Left ventricle myocardium superior (tissue), 1 donor: ENCODE results near the gene SMR3B. TPM values are rescaled to one million over a fixed set of nuclear protein-coding genes. Genes with fewer than 3 reads are reported as not detected.

Experiments used
- ATAC-seq: fragments of 200-7000 bp; cut with Tn5 transposase; one replicate; pipeline ENCODE4 v1.9.1; 2020; ENCODE audit warnings: mild to moderate bottlenecking, moderate library complexity
- DNase-seq: peaks from one replicate; pipeline ENCODE4 v3.0.0-alpha.2; 2020
- intact Hi-C: fragments of 100-400 bp; cut with micrococcal nuclease; formaldehyde crosslinking; loops from one replicate; pipeline ENCODE4 v1.11.0; 2022
- long read RNA-seq: library from polyadenylated mRNA; unstranded; transcript quantifications from one replicate; pipeline ENCODE4 v2.0.0, GENCODE V29; 2021
- total RNA-seq: library from RNA; stranded (reverse); fragmentation: NEBNext Ultra II Directional; extraction: Animal tissue kit (Norgen Biotek cat#: 25700); gene quantifications from one replicate; pipeline ENCODE4 v1.2.1, GENCODE V29; 2021
- donor health status: DM: no; HTN: yes; CAD: no; lungs with severe emphysema.

The SMR3B gene
- total RNA-seq, result not detected
- long read RNA-seq, result 0 reads

DNA sequence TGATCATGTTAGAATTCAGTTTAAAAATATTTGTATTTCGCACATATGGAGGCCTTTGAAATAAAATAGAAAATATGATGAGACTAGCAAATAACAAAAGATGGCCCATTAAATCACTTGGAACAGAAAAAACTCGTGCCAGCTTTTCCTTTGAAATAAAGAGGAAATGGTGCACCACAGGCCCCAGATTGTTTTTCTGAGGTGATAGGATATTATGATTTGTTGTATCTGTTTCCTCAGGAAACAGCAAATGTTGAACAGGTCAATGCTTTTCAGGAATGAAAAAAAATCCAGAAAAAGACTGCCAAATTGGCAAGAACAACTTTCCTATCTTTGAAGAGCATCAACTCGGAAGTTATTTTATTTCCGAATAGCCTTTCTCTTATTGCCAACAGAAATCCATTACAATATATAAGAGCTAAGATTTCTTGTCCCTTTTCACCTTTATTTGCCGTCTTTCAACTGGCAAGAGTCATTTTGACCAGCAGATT lies at the start of gene SMR3B:
Gene SMR3B (plus strand): TSS at position 441 of the 491 bp plus-strand sequence. CDS start 1,380 bp downstream, outside the sequence.
- intact Hi-C loops, result no loop called here
- ATAC-seq (no peak), DNase-seq (no peak)

DNA sequence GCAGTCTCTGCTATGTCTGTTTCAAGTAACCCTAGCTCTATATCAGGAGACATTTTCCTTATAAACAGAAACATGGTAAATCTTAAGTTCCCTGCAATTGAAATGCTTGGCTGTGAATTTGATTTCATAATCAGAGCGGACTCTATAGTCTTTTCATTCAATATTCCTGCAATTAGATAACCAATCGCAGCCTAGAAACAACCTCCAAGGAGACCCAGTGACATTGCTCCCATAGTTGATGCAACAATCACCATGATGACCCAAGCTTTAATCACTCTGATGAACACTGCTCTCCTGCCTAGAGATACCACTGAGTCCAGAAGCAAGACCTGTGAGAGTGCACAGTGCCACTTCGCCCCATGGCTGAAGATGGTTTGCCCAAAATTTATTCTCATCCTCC lies 48.2 kb upstream of the SMR3B start, which contains the start of gene CABS1:
Gene CABS1 (plus strand): TSS at position 301 of the 400 bp plus-strand sequence. CDS start 59 bp downstream, at position 360.
- intact Hi-C loops, result no loop called here
- ATAC-seq (no peak), DNase-seq (no peak)

DNA sequence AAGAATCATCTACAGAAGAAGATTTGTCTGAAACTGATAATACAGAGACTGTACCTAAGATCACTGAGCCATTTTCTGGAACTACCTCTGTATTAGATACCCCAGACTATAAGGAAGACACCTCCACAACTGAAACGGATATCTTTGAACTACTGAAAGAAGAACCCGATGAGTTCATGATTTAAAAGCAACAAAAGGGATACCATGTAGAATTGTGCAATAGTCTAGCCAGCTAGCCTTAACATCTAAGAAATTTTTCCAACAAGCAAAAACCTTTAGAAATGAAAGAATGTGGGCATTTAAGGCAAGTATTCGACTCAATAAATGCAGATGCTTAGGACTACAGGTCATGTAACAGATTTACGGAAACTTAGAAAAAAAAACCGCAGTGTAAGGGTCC lies 46.9 kb upstream of the SMR3B start:
- DNase-seq (no peak), ATAC-seq (no peak)
- intact Hi-C loops, result no loop called here

DNA sequence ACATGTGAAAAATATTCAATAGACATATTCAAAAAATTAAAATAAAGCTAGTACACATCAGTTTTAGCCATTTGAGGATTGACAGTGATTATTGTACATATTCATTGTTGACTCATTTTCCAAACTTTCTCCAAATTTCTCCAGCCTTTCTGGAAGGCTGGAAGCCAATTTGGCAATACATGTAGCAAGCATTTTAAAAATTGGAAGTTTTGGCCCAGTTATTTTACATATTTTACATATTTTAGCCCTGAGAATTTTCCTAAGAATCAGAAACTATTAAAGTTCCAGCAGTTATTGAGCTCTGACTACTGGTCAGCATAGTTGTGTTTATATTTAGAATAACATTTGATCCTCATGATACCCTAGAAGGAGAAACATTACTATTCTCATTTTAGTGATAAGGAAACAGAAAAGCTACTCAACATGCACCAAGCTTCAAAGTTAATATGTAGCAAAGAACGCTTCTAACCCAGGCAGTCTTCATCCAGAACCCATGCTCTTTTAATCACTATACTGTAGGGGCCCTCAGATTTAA lies 45.0 kb upstream of the SMR3B start:
- ATAC-seq, result no peak
- DNase-seq, result no peak
- intact Hi-C loops, result no loop called here

DNA sequence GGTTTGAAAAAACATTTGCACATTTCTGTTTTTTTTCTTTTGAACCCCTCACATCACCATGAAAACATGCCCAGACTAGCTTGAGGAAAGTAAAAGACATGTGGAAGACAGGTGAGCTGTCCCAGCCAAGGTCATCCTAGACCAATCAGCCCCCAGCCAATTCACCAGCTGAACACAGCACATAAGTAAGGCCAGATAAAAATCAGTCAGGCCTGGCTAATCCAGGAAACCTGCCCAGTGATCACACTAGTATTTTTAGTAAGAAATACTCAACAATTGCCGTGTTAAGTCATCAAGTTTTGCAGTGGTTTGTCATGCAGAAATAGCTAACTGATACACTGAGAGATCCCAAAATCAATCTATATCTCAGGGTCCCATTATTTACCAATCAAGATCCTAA lies 26.7 kb upstream of the SMR3B start:
- DNase-seq (no peak), ATAC-seq (no peak)
- intact Hi-C loops, result no loop called here

DNA sequence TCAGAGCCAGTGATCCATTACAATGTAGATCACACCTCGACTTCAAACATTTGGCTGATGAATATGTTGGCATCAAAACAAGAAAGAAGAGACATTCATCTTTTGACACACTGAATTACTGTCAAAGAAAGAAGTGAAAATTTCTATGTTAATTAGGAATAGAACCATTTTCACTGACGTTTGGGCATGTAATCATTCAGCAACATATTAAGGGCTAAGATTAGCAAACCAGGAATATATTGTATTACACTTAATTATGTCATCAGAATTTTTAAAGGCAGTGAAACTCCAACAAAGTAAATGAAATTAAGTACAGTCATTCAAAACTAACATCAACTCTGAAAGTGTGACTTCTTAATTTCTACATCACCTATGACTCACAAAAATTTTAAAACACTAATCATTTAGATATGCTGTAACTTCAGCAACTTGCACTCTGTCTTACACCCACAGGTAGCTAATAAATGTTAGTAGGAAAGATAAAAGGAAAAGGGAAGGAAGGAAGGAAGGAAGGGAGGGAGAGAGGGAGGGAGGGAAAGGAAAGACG lies 23.7 kb upstream of the SMR3B start:
- DNase-seq, result no peak
- intact Hi-C loops, result no loop called here
- ATAC-seq, result no peak

DNA sequence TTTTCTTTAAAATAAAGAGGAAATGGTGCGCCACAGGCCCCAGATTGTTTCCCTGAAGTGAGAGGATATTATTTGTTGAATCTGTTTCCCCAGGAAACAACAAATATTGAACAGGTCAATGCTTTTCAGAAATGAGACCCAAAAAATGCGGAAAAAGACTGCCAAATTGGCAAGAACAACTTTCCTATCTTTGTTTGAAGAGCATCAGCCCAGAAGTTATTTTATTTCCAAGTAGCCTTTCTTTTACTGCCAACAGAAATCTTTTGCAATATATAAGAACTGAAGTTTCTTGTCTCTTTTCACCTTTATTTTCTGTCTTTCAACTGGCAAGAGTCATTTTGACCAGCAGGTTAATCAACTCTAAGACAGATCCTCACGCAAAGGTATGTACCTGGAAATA lies 22.5 kb upstream of the SMR3B start, which contains the start of gene SMR3A:
Gene SMR3A (plus strand): TSS at position 301 of the 400 bp plus-strand sequence. CDS start 1,356 bp downstream, outside the sequence.
- DNase-seq, result no peak
- intact Hi-C loops, result no loop called here
- no peak for ATAC-seq

DNA sequence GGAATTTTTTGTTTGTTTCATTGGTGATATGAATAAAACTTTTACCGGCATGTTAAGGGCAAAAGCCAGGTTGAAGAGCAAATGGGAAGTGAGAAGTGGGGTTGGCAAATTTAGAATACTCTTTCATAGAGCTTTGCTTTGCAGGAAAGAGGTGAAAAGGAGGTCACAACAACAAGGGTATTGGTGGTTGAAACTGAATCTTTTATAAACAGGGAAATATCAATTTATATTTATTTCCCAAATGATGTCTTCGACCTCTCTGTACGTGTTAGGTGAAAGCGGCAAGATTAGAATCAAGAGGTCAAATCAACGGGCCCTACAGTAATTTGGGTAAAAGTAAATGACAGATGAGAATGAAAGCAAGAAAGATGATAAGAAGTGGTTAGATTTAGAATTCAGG lies 18.9 kb upstream of the SMR3B start:
- no peak for ATAC-seq
- intact Hi-C loops, result no loop called here
- no peak for DNase-seq

DNA sequence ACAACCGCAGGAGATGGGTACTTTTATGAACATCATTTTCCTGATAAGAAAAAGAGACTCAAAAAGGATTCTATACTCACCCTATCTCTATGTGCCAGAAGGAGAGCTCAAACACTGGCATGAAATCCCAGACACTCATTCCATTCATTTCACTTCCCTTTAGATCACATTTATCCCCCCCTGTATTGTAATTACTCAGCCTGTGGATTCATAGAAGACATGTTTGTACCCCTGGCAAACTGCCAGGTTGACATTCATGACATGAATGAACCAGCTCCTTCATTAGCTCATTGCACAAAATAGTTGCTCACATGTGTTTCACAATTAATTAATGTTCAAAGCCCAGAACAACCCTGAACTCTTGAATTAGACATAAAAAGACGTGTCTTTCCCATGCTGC lies 17.5 kb upstream of the SMR3B start:
- no peak for ATAC-seq
- intact Hi-C loops, result no loop called here
- DNase-seq, result no peak

DNA sequence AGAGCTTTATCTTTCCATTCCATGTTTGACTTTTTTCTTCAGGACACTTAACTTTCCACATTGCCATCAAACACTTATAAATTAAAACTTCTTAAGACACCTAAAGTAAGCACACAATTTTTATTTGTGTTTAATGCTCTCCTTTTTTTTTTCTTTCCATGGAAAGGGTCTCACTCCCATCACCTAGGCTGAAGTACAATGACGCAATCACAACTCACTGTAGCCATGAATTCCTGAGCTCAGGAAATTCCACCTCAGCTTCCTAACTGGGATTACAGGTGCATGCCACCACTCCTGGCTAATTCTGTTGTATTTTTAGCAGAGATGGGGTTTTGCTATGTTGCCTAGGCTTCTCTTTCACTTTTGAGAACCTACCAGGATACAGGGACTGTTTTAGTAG lies 15.1 kb upstream of the SMR3B start:
- ATAC-seq (no peak), DNase-seq (no peak)
- intact Hi-C loops, result no loop called here

DNA sequence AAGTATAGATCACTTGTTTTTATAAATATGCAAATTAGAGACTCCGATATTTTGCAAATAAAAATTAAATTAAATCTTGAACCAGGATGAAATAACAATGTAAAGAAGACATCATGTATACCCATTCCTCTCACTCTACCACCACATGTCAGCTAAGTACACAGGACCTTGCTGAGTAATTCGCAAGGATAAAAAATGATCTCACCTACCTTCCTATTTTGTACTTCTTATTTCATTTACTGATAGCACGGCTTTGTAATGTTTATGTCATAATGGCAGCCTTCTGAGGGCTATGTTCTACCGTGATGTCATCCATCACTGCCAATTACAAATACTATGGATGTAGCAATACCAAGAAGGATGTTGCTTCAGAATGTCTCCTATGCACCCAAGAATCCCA lies 10.9 kb upstream of the SMR3B start:
- ATAC-seq (no peak), DNase-seq (no peak)
- intact Hi-C loops, result no loop called here

DNA sequence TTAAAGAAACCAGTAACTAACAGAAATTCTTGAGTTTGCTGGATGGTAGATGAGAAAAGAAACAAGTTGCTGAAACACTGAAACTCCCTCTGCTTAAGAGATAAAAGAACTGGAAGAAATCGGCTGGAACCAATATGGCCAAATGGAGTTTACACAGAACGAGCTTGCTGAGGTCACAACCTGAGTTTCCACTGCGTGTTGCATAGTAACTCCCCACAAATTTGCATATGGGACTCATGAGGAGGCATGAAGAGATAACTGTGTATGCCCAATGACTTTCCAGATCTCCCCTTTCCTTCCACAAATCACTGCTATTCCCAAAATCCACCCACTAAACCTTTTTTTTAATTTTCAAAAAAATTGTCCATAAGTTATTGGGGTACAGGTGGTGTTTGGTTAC lies 10.2 kb upstream of the SMR3B start:
- DNase-seq (no peak), ATAC-seq (no peak)
- intact Hi-C loops, result no loop called here

DNA sequence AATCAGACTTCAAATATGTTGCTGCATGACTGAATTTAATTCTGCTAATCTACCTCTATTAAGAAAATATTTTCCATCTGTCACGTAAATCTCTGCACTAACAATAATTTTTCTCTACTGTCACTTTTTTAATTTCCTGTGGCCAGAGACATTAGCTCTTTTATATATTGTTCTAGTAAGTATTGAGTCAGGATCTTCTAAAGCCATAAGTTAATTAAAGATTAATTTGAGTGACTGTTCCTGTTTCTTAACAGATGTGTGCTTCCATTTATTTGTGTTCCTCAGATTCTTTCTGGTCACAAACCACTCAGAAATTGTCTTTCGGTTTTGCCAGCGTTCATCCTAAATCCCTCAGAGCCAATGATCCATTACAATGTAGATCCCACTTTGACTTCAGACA lies 2.4 kb upstream of the SMR3B start:
- ATAC-seq, result no peak
- DNase-seq, result no peak
- intact Hi-C loops, result no loop called here

DNA sequence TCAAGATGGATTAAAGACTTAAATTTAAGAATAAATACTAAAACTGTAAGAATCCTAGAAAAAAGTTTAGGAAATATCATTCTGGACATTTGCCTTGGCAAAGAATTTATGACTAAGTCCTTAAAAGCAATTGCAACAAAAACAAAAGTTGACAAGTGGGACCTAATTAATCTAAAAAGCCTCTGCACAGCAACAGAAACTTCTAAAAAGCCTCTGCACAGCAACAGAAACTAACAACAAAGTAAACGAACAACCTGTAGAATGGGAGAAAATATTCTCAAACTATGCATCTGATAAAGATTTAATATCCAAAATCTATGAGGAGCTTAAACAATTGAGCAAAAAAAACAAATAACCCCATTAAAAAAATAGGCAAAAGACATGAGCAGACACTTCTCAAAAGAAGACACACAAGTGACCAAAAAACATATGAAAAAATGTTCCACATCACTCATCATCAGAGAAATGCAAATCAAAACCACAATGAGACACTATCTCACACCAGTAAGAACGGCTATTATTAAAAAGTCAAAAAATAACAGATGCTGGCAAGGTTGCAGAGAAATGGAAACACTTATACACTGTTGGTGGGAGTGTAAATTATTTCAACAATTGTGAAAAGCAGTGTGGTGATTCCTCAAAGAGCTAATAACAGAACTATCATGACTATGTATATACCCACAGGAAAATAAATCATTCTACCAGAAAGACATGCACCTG lies 9.3 kb downstream of the SMR3B start:
- intact Hi-C loops, result no loop called here
- ATAC-seq, result no peak
- no peak for DNase-seq

DNA sequence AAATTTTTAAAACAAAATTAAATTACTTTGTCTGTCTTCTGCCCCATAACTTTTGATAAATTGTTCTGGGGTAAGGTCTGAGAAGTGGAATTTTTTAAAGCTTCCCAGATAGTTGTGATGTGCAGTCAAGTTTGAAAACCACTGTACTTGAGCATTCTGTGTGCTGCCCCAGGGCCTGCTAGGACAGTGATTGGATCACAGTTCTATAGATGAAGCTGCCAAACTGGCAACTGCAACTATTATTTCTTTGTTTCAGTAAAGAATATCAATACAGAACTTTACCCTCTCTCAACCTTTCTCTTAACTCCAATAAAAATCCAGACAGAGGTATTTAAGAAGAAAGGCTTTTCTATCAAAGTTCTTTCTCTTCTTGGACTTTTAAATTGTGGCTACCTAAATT lies 14.6 kb downstream of the SMR3B start, which contains the start of gene OPRPN:
Gene OPRPN (plus strand): TSS at position 361 of the 400 bp plus-strand sequence. CDS start 1,346 bp downstream, outside the sequence.
- DNase-seq, result no peak
- intact Hi-C loops, result no loop called here

DNA sequence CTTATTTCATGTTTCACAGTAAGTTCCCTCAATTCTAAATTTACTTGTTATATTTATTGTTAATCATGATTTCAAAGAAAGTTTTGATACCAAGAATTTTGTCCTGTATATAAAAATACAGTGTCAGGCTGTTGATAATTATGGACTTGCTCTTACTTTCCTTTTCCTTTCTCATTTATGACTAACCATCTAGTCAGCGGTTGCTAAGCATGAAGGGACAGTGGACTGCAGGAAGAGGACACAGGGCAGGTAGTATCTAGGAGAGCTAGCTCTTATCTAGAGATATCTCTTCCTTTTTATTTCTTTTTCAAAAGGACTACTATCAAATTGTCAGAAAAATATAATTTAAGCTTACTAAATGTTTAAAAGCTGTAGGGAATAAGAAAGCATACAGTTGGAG lies 16.4 kb downstream of the SMR3B start:
- intact Hi-C loops, result no loop called here
- no peak for ATAC-seq
- no peak for DNase-seq

More for the DNA sequence above, 14.6 kb downstream of the SMR3B start, which contains the start of gene OPRPN:
- no peak for ATAC-seq

DNA sequence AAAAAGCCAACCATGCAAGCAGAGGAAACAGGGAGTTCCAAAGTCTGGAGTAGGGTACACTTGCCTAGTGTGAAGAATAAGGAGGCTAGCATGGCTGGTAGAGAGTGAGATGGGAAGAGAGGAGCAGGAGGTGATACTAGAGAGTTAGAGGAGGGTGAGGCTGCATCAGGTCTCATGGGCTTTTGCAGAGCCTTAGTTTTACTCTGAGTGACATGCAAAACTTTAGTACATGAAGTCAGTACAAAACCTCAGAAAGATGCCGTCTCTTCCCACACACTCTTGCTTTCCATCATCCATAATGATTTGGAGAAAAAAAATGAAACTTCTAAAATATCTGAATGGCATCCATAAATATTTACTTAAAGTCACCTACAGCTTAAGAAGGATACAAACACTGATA lies 19.8 kb downstream of the SMR3B start:
- ATAC-seq, result no peak
- intact Hi-C loops, result no loop called here
- DNase-seq, result no peak

DNA sequence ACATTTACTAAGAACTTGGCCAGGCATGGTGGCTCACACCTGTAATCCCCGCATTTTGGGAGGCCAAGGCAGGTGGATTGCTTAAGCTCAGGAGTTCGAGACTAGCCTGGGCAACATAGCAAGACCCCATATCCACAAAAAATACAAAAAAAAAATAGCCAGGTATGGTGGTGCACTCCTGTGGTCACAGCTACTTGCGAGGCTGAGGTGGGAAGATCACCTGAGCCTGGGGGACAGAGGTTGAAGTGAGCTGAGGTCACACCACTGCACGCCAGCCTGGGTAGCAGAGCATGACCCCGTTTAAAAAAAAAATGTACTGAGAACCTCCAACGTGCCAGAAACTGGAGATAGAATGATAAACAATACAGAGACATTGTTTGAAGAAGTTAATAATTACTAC lies 22.8 kb downstream of the SMR3B start:
- ATAC-seq, result no peak
- intact Hi-C loops, result no loop called here

DNA sequence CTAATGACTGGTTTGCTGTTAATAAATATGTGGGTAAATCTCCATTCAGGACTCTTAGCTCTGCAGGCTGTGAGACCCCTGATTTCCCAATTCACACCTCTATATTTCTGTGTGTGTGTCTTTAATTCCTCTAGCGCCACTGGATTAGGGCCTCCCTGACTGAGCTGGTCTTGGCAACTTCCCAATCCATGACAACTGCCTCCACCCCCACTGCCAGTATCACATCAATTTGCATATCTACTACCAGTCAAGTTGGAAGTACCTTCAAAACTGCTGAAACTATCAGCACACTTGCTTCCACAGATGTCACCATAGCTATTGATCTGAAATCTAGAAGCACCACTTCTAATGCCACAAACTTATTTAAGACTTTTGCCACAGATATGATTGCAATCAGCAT lies 42.4 kb downstream of the SMR3B start:
- DNase-seq (no peak), ATAC-seq (no peak)
- intact Hi-C loops, result no loop called here

More for the DNA sequence above, 22.8 kb downstream of the SMR3B start:
- no peak for DNase-seq

DNA sequence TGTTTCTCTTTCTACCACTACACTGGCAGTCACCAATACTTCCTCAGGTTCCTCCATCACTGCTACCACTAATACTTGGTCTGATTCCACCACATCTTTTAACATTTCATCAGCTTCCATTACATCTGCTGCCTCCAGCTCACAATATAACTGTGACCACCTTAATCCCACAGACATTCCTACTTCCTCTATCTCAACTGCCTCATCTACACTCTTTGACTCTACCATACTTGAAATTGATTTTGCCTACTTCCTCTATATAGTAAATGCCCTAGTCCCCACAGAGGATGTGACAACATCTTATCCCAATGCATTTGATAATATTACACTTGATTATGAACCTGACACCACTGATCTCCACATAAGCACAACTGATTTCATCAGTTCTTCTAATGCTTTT lies 43.9 kb downstream of the SMR3B start:
- intact Hi-C loops, result no loop called here
- ATAC-seq (no peak), DNase-seq (no peak)
